ENCODE data around the gene DRAM1. TPM values are rescaled to one million over a fixed set of nuclear protein-coding genes. Genes with fewer than 3 reads are reported as not detected.

Gene DRAM1
- total RNA-seq, 1 donor from 2014 or later, result 12.5 TPM

- Mint-ChIP-seq H3K27ac (no peak overlapping the region), H3K9me3 (no peaks in the 10 kb centered on the region), H3K4me3 (no peak overlapping the region), H3K27me3 (no peaks in the 10 kb centered on the region), H3K4me1 (ENCODE audit: unreplicated experiment) (peaks cover 20% of the 10 kb centered on the region), H3K36me3 (no peaks in the 10 kb centered on the region)
- TF ChIP-seq CTCF (conservative IDR thresholded peaks at IDR 0.05), result no peak
- DNase-seq (ENCODE audit: extremely low spot score, unreplicated experiment), result no peak
Measured at GRCh38 chr12:101948365-101948764, 71.0 kb downstream of the DRAM1 start.

- Mint-ChIP-seq H3K4me3 (no peak overlapping the region), H3K4me1 (ENCODE audit: unreplicated experiment) (peaks cover 12% of the 10 kb centered on the region), H3K36me3 (no peaks in the 10 kb centered on the region), H3K9me3 (peaks cover 6% of the 10 kb centered on the region), H3K27me3 (no peaks in the 10 kb centered on the region), H3K27ac (no peak overlapping the region)
- TF ChIP-seq CTCF (conservative IDR thresholded peaks at IDR 0.05), result no peak
- no peak for DNase-seq (ENCODE audit: extremely low spot score, unreplicated experiment)
Measured at GRCh38 chr12:101951002-101951670, 73.8 kb downstream of the DRAM1 start.

GRCh38 chr12:101954113-101954512 lies 76.7 kb downstream of the DRAM1 start:
- Mint-ChIP-seq H3K4me3 (no peak overlapping the region), H3K9me3 (peaks cover 9% of the 10 kb centered on the region), H3K4me1 (ENCODE audit: unreplicated experiment) (peaks cover 9% of the 10 kb centered on the region), H3K36me3 (no peaks in the 10 kb centered on the region), H3K27ac (no peak overlapping the region), H3K27me3 (no peaks in the 10 kb centered on the region)
- TF ChIP-seq CTCF (conservative IDR thresholded peaks at IDR 0.05), result no peak
- DNase-seq (ENCODE audit: extremely low spot score, unreplicated experiment), result no peak

GRCh38 chr12:101954676-101955075 lies 77.3 kb downstream of the DRAM1 start:
- H3K4me1 Mint-ChIP-seq (ENCODE audit: unreplicated experiment), result peaks cover 9% of the 10 kb centered on the region

GRCh38 chr12:101957252-101957959 lies 80.0 kb downstream of the DRAM1 start:
- DNase-seq (ENCODE audit: extremely low spot score, unreplicated experiment), result no peak
- no peak overlapping the region for H3K27ac Mint-ChIP-seq
- H3K27me3 Mint-ChIP-seq, result no peaks in the 10 kb centered on the region
- H3K9me3 Mint-ChIP-seq, result peaks cover 9% of the 10 kb centered on the region
- TF ChIP-seq CTCF (conservative IDR thresholded peaks at IDR 0.05), result no peak
- no peak overlapping the region for H3K4me3 Mint-ChIP-seq
- peaks cover 9% of the 10 kb centered on the region for H3K4me1 Mint-ChIP-seq (ENCODE audit: unreplicated experiment)
- H3K36me3 Mint-ChIP-seq, result no peaks in the 10 kb centered on the region

More at GRCh38 chr12:101954676-101955075, 77.3 kb downstream of the DRAM1 start:
- H3K9me3 Mint-ChIP-seq, result peaks cover 9% of the 10 kb centered on the region
- H3K27me3 Mint-ChIP-seq, result no peaks in the 10 kb centered on the region
- DNase-seq (ENCODE audit: extremely low spot score, unreplicated experiment), result no peak
- no peak overlapping the region for H3K4me3 Mint-ChIP-seq
- no peaks in the 10 kb centered on the region for H3K36me3 Mint-ChIP-seq
- no peak overlapping the region for H3K27ac Mint-ChIP-seq
- TF ChIP-seq CTCF (conservative IDR thresholded peaks at IDR 0.05), result no peak
